ENCODE measurements around the gene EIF3J. TPM values are rescaled to one million over a fixed set of nuclear protein-coding genes. Genes with fewer than 3 reads are reported as not detected.
A peak's percentile ranks its signal among the peaks of the same experiment; 100 is the strongest.

Gene EIF3J
- total and polyA plus RNA-seq, 2 donors from 2014 or later = 49.8 to 69.1 TPM

DNA sequence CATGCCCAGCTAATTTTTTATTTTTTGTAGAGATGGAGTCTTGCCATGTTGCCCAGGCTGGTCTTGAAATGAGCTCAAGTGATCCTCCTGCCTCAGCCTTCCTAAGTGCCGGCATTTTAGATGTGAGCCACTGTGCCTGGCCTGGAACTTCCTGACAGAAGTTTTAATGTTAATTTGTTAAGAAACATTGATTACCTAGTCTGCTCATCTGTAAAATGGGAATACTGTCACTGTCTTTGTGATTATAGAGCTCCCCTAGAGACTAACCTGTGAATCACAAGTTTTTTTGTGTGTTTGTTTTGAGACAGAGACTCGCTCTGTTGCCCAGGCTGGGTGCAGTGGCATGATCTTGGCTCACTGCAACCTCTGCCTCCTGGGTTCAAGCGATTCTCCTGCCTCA is 4.3 kb upstream of the EIF3J start:
- H3K9ac ChIP-seq (ENCODE audit: low read length in 3 of 3) = no peak overlapping the region
- intact Hi-C loops (cut with DNase I) = no loop called here
- no peak overlapping the region for H3K4me3 ChIP-seq (ENCODE audit: low read length in 3 of 3)
- no peaks in the 10 kb centered on the region for H3K36me3 ChIP-seq (ENCODE audit: control insufficient read depth in 2 of 3, insufficient read depth in 3 of 3, low read length in 3 of 3)
- no peak overlapping the region for H3K27ac ChIP-seq (ENCODE audit: low read depth in 2 of 2, low read length in 2 of 2)
- no peak for DNase-seq
- H3K27me3 ChIP-seq (ENCODE audit: control insufficient read depth, insufficient read depth, low read length) = no peaks in the 10 kb centered on the region
- peaks cover 0 to 7% (median 6%) of the 10 kb centered on the region in 3 donors for H3K4me1 ChIP-seq (ENCODE audit: control insufficient read depth in 2 of 3, insufficient read depth in 2 of 3, low read depth in 1 of 3, low read length in 3 of 3)
- TF ChIP-seq, protein P1, sequence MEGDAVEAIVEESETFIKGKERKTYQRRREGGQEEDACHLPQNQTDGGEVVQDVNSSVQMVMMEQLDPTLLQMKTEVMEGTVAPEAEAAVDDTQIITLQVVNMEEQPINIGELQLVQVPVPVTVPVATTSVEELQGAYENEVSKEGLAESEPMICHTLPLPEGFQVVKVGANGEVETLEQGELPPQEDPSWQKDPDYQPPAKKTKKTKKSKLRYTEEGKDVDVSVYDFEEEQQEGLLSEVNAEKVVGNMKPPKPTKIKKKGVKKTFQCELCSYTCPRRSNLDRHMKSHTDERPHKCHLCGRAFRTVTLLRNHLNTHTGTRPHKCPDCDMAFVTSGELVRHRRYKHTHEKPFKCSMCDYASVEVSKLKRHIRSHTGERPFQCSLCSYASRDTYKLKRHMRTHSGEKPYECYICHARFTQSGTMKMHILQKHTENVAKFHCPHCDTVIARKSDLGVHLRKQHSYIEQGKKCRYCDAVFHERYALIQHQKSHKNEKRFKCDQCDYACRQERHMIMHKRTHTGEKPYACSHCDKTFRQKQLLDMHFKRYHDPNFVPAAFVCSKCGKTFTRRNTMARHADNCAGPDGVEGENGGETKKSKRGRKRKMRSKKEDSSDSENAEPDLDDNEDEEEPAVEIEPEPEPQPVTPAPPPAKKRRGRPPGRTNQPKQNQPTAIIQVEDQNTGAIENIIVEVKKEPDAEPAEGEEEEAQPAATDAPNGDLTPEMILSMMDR (IDR thresholded peaks at IDR 0.05; ENCODE audit: borderline replicate concordance, extremely low read depth, insufficient read depth) = no peak
- no peaks in the 10 kb centered on the region for H3K9me3 ChIP-seq (ENCODE audit: control insufficient read depth in 2 of 3, insufficient read depth in 1 of 3, low read length in 3 of 3)
- FAIRE-seq = no peak

DNA sequence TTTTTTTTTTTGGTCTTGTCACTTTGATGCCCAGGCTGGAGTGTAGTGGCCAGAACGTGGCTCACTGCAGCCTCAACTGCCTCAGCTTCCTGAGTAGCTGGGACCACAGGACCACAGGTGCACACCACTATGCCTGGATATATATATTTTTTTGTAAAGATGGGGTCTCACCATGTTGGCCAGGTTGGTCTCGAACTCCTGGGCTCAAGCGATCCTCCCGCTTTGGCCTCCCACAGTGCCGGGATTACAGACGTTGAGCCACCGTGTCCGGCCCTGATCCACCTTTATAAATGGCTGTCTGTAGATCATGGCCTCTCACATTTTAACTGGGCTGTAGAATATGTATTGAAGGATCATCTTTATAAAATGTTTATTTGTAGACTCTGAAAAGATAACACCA is 1.9 kb upstream of the EIF3J start:
- Histone ChIP-seq H3K4me1 (ENCODE audit: control insufficient read depth in 2 of 3, insufficient read depth in 2 of 3, low read depth in 1 of 3, low read length in 3 of 3) (peaks cover 0 to 16% (median 7%) of the 10 kb centered on the region in 3 donors), H3K36me3 (ENCODE audit: control insufficient read depth in 2 of 3, insufficient read depth in 3 of 3, low read length in 3 of 3) (no peaks in the 10 kb centered on the region), H3K27me3 (ENCODE audit: control insufficient read depth, insufficient read depth, low read length) (no peaks in the 10 kb centered on the region), H3K27ac (ENCODE audit: low read depth in 2 of 2, low read length in 2 of 2) (no peak overlapping the region), H3K4me3 (ENCODE audit: low read length in 3 of 3) (peak overlapping the region in 1 of 3 donors; percentile 72), H3K9ac (ENCODE audit: low read length in 3 of 3) (no peak overlapping the region), H3K9me3 (ENCODE audit: control insufficient read depth in 2 of 3, insufficient read depth in 1 of 3, low read length in 3 of 3) (no peaks in the 10 kb centered on the region)
- TF ChIP-seq, protein P1 (IDR thresholded peaks at IDR 0.05; ENCODE audit: borderline replicate concordance, extremely low read depth, insufficient read depth) = no peak
- intact Hi-C loops (cut with DNase I) = no loop called here
- DNase-seq (no peak), FAIRE-seq (no peak)

DNA sequence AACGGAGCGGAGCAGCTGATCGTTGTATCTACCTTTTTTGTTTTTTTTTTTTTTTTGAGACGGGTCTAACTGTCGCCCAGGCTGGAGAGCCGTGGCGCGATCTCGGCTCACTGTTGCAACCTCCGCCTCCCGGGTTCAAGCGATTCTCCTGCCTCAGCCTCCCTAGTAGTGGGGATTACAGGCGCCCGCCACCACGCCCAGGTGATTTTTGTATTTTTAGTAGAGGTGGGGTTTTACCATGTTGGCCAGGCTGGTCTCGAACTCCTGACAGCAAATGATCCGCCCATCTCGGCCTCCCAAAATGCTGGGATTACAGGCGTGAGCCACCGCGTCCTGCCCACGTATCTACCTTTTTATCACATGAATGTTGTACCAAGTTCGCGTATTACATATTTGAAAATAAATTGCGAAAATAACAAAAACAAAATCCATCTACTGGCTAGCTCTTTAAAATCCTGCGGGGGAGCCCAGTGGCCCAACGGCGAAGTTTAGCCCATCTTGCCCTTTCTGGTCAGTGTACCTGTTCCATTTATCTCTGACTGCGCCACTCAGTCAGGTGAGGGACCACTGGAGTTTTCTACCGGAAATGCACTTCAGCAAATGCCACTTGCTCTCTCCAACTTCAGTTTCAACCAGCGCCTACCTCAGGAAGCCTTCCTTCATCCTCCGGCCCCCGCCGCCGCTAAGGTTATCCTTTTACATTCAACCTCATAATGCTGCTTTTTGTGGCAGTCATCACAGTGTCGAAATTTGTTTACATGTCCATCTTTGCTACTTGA is 1.2 kb upstream of the EIF3J start:
- Histone ChIP-seq H3K27me3 (ENCODE audit: control insufficient read depth, insufficient read depth, low read length) (no peaks in the 10 kb centered on the region), H3K9ac (ENCODE audit: low read length in 3 of 3) (peak overlapping the region; percentile 78 to 95 (median 91)), H3K27ac (ENCODE audit: low read depth in 2 of 2, low read length in 2 of 2) (peak overlapping the region; percentile 93 to 97), H3K36me3 (ENCODE audit: control insufficient read depth in 2 of 3, insufficient read depth in 3 of 3, low read length in 3 of 3) (no peaks in the 10 kb centered on the region), H3K4me3 (ENCODE audit: low read length in 3 of 3) (peak overlapping the region; percentile 68 to 86 (median 72)), H3K4me1 (ENCODE audit: control insufficient read depth in 2 of 3, insufficient read depth in 2 of 3, low read depth in 1 of 3, low read length in 3 of 3) (peaks cover 0 to 16% (median 7%) of the 10 kb centered on the region in 3 donors), H3K9me3 (ENCODE audit: control insufficient read depth in 2 of 3, insufficient read depth in 1 of 3, low read length in 3 of 3) (no peaks in the 10 kb centered on the region)
- intact Hi-C loops (cut with DNase I) = no loop called here
- DNase-seq (peak in 3 of 5 donors; percentile 50 to 73 (median 72)), FAIRE-seq (no peak)
- TF ChIP-seq, protein P1 (IDR thresholded peaks at IDR 0.05; ENCODE audit: borderline replicate concordance, extremely low read depth, insufficient read depth) = no peak
